ENCODE measurements around the gene MSX1.

The MSX1 gene

DNA sequence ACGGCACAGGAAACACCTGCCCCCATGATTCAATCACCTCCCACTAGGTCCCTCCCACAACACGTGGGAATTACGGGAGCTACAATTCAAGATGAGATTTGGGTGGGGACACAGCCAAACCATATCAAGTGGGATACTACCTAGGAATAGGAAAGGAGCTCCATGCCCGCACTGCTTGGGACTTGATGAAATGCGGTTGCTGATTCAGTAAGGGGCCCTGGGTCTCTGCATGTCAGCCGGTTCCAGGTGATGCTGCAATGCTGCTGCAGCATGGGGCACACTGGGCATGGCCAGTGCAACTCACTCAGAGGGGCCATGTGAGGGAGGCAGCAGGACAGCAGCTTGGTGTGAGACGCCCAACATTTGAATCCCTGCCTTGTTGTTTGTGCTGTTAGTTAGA is 34.0 kb upstream of the MSX1 start:
- H3K36me3 ChIP-seq, result no peaks in the 10 kb centered on the region
- no peaks in the 10 kb centered on the region for H3K27me3 ChIP-seq
- DNase-seq, result no peak
- H3K4me1 ChIP-seq, result no peaks in the 10 kb centered on the region
- H3K4me3 ChIP-seq (ENCODE audit: low read depth, low read length), result no peak overlapping the region
- TF ChIP-seq, protein P1, sequence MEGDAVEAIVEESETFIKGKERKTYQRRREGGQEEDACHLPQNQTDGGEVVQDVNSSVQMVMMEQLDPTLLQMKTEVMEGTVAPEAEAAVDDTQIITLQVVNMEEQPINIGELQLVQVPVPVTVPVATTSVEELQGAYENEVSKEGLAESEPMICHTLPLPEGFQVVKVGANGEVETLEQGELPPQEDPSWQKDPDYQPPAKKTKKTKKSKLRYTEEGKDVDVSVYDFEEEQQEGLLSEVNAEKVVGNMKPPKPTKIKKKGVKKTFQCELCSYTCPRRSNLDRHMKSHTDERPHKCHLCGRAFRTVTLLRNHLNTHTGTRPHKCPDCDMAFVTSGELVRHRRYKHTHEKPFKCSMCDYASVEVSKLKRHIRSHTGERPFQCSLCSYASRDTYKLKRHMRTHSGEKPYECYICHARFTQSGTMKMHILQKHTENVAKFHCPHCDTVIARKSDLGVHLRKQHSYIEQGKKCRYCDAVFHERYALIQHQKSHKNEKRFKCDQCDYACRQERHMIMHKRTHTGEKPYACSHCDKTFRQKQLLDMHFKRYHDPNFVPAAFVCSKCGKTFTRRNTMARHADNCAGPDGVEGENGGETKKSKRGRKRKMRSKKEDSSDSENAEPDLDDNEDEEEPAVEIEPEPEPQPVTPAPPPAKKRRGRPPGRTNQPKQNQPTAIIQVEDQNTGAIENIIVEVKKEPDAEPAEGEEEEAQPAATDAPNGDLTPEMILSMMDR (IDR thresholded peaks at IDR 0.05; ENCODE audit: low read depth, low read length), result no peak
- no peaks in the 10 kb centered on the region for H3K9me3 ChIP-seq

- H3K9me3 ChIP-seq, result no peaks in the 10 kb centered on the region
- H3K4me1 ChIP-seq, result no peaks in the 10 kb centered on the region
- DNase-seq, result no peak
- no peak overlapping the region for H3K4me3 ChIP-seq (ENCODE audit: low read depth, low read length)
- no peaks in the 10 kb centered on the region for H3K36me3 ChIP-seq
- H3K27me3 ChIP-seq, result no peaks in the 10 kb centered on the region
- TF ChIP-seq, protein P1 (IDR thresholded peaks at IDR 0.05; ENCODE audit: low read depth, low read length), result no peak
Observed at GRCh38 chr4:4829837-4830236, 29.6 kb upstream of the MSX1 start.

DNA sequence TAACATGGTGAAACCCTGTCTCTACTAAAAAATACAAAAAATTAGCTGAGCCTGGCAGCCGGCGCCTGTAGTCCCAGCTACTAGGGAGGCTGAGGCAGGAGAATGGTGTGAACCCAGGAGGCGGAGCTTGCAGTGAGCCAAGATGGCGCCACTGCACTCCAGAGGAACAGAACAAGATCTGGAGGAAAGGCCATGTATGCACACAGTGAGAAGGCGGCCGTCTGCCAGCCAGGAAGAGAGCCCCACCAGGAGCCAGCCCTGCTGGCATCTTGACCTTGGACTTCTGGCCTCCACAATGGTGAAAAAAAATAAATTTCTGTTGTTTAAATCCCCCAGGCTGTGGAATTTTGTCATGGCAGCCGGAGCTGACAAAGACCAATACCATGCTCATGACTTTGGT is 28.2 kb upstream of the MSX1 start:
- Histone ChIP-seq H3K36me3 (no peaks in the 10 kb centered on the region), H3K4me1 (no peaks in the 10 kb centered on the region), H3K4me3 (ENCODE audit: low read depth, low read length) (no peak overlapping the region), H3K27me3 (no peaks in the 10 kb centered on the region), H3K9me3 (no peaks in the 10 kb centered on the region)
- DNase-seq, result no peak
- TF ChIP-seq, protein P1 (IDR thresholded peaks at IDR 0.05; ENCODE audit: low read depth, low read length), result no peak

- no peaks in the 10 kb centered on the region for H3K36me3 ChIP-seq
- H3K9me3 ChIP-seq, result no peaks in the 10 kb centered on the region
- no peak for DNase-seq
- H3K4me1 ChIP-seq, result no peaks in the 10 kb centered on the region
- TF ChIP-seq, protein P1 (IDR thresholded peaks at IDR 0.05; ENCODE audit: low read depth, low read length), result no peak
- no peaks in the 10 kb centered on the region for H3K27me3 ChIP-seq
- H3K4me3 ChIP-seq (ENCODE audit: low read depth, low read length), result no peak overlapping the region
Observed at GRCh38 chr4:4831825-4832224, 27.6 kb upstream of the MSX1 start.

GRCh38 chr4:4836044-4836443 is 23.4 kb upstream of the MSX1 start:
- Histone ChIP-seq H3K4me3 (ENCODE audit: low read depth, low read length) (no peak overlapping the region), H3K36me3 (no peaks in the 10 kb centered on the region), H3K4me1 (peaks cover 4% of the 10 kb centered on the region; the same call in 1 of the 2 replicates), H3K9me3 (no peaks in the 10 kb centered on the region), H3K27me3 (no peaks in the 10 kb centered on the region)
- DNase-seq, result no peak
- TF ChIP-seq, protein P1 (IDR thresholded peaks at IDR 0.05; ENCODE audit: low read depth, low read length), result no peak

GRCh38 chr4:4837316-4837715 is 22.1 kb upstream of the MSX1 start:
- Histone ChIP-seq H3K4me3 (ENCODE audit: low read depth, low read length) (no peak overlapping the region), H3K4me1 (peaks cover 4% of the 10 kb centered on the region; the same call in 1 of the 2 replicates), H3K27me3 (no peaks in the 10 kb centered on the region), H3K36me3 (no peaks in the 10 kb centered on the region), H3K9me3 (no peaks in the 10 kb centered on the region)
- TF ChIP-seq, protein P1 (IDR thresholded peaks at IDR 0.05; ENCODE audit: low read depth, low read length), result no peak
- DNase-seq, result no peak
